Naive B cell (primary cell): Measurements from ENCODE around the gene CHST5. TPM values are rescaled to one million over a fixed set of nuclear protein-coding genes. Genes with fewer than 3 reads are reported as not detected.

ENCODE experiments used
- ATAC-seq, 2 donors: fragments of 150-1000 bp; cut with Tn5 transposase; 2 replicates each; pipeline ENCODE4 v1.10.0; 2021; ENCODE audit warnings: low read depth in 2 of 2, mild to moderate bottlenecking in 2 of 2, moderate library complexity in 2 of 2
- DNase-seq: peaks from one replicate; pipeline ENCODE4 v3.0.0; 2022
- H3K27ac Mint-ChIP-seq, 6 donors: one replicate each; pipeline ENCODE4 v1.8.0; 2020 to 2022; ENCODE audit warnings: mild to moderate bottlenecking in 6 of 6, mixed read lengths in 6 of 6, moderate library complexity in 5 of 6, inconsistent platforms in 2 of 6
- H3K27me3 Mint-ChIP-seq, 3 donors: one replicate each; pipeline ENCODE4 v1.8.0; 2021 to 2022; ENCODE audit warnings: mixed read lengths in 3 of 3, mild to moderate bottlenecking in 1 of 3
- H3K36me3 Mint-ChIP-seq, 2 donors: one replicate each; pipeline ENCODE4 v1.8.0; 2020 to 2022; ENCODE audit warnings: mixed read lengths in 2 of 2, inconsistent platforms in 1 of 2, mild to moderate bottlenecking in 1 of 2
- H3K4me1 Mint-ChIP-seq, 3 donors: one replicate each; pipeline ENCODE4 v1.8.0; 2020 to 2022; ENCODE audit warnings: mixed read lengths in 3 of 3, inconsistent platforms in 1 of 3, mild to moderate bottlenecking in 1 of 3, moderate library complexity in 1 of 3
- H3K4me3 Mint-ChIP-seq, 8 donors: one replicate each; pipeline ENCODE4 v1.8.0; 2020 to 2022; ENCODE audit warnings: mild to moderate bottlenecking in 8 of 8, mixed read lengths in 8 of 8, moderate library complexity in 8 of 8, inconsistent platforms in 2 of 8
- H3K9me3 Mint-ChIP-seq, 7 donors: one replicate each; pipeline ENCODE4 v1.8.0; 2020 to 2022; ENCODE audit warnings: mixed read lengths in 7 of 7, mild to moderate bottlenecking in 5 of 7, inconsistent platforms in 2 of 7, moderate library complexity in 1 of 7
- polyA plus RNA-seq, 6 donors: library from polyadenylated mRNA; unstranded; fragments of 300-500 nt; fragmentation: Illumina TruSeq; gene quantifications; one replicate each; pipeline ENCODE4 v1.2.3, GENCODE V29; 2021; ENCODE audit warnings: low read depth in 6 of 6

Gene CHST5
- not detected for polyA plus RNA-seq

DNA sequence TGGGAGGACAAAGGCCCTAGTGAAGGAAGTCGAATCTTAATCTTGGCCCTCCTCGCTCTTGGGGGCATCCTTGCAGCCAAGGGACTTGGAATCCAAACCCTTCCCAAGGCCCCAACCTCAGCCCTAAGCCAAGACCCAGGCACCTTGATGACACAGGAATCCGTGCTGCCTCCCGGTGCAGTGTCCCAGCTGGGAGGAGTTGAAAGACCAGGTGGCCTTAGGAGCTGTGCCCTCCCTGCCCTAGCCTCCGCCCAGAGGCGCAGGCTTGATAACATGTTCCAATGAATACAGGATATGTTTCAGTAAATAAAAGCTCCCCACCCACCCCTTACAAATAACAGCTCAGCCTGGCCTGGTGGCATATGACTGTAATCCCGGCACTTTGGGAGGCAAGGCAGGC, at the start of gene CHST5:
TSS of gene CHST5 (minus strand) at position 208 of the 400 bp plus-strand sequence. CDS start 5,724 bp downstream, outside the sequence.
- H3K27me3 Mint-ChIP-seq = peaks cover 0 to 6% (median 0%) of the 10 kb centered on the region in 3 donors
- DNase-seq (no peak), ATAC-seq (no peak)
- no peaks in the 10 kb centered on the region for H3K9me3 Mint-ChIP-seq
- no peaks in the 10 kb centered on the region for H3K4me1 Mint-ChIP-seq
- H3K27ac Mint-ChIP-seq = peak within 1 kb of the TSS in 1 of 6 donors; percentile 26
- no peak within 1 kb of the TSS for H3K4me3 Mint-ChIP-seq
- H3K36me3 Mint-ChIP-seq = no peaks in the 10 kb centered on the region

DNA sequence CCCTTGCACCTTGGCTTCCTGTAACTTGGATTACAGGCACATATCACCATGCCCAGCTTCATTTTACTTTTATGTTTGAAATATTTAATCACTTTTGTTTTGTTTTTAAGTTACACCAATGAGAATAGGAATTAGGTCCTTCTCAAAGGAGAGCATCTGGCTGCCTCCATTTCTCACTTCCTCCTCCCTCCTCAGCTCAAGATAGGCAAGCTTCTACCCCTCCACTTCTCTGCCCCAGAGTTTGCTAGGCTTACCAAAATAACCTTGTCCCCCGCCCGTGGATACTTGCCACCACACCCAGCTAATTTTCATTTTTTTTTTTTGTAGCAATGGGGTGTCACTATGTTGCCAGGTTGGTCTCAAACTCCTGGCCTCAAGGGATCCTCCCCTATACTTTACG, 48.2 kb upstream of the CHST5 start:
- peak; percentile 95 to 98 for ATAC-seq
- Mint-ChIP-seq H3K4me3 (peak overlapping the region in 7 of 8 donors; percentile 29 to 79 (median 62)), H3K4me1 (peaks cover 22 to 47% (median 23%) of the 10 kb centered on the region in 3 donors), H3K36me3 (peaks cover under 1 to 1% of the 10 kb centered on the region in 2 donors), H3K27ac (peak overlapping the region; percentile 18 to 97 (median 76)), H3K9me3 (no peaks in the 10 kb centered on the region), H3K27me3 (no peaks in the 10 kb centered on the region)
- peak; percentile 30 for DNase-seq

DNA sequence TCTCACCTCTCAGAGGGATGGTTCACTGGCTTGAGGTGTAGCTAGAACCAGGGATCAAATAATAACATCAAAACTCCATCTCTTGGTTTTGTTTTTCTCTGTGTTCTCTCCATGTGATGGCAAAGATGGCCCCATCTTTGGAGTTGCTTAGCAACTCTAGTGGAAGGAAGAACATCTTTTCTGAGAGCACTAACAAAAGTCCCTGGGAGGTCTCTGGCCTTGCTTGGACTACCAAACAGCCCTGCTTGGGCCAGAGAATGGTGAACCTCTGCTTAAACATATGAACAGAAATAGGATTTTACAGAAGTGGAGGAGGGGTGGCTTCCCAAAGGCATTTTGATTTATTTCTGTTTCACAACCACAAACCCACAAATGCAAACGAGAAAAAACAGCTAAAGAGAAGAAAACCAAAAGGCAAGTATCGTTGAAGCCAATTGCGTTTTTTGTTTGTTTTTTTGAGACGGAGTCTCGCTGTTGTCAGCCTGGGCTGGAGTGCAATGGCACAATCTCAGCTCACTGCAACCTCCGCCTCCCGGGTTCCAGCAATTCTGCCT, 43.5 kb upstream of the CHST5 start:
- no peak for ATAC-seq
- H3K36me3 Mint-ChIP-seq = peaks cover 8 to 24% of the 10 kb centered on the region in 2 donors
- H3K4me1 Mint-ChIP-seq = peaks cover 22 to 38% (median 22%) of the 10 kb centered on the region in 3 donors
- no peaks in the 10 kb centered on the region for H3K27me3 Mint-ChIP-seq
- H3K27ac Mint-ChIP-seq = peak overlapping the region in 3 of 6 donors; percentile 45 to 56 (median 49)
- H3K9me3 Mint-ChIP-seq = no peaks in the 10 kb centered on the region
- DNase-seq = no peak
- no peak overlapping the region for H3K4me3 Mint-ChIP-seq

DNA sequence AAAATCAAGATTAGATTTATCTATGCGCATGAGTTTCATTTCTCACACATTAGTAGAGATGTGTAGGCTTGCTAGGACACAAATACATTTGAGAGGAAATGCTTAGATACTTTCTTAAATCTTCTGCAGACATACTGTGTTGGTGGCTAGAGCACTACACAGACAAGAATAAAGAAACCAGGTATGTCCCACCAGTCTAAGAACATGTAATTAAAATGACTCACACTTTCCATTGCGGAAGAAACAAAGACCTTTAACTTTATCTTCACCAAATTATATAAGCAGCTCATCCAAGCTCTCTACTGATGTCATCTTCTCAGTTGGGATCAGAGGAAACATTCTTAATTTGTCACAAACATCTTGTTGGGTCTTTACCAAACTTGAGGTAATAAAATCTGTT, 42.8 kb upstream of the CHST5 start:
- H3K36me3 Mint-ChIP-seq = peaks cover 13 to 24% of the 10 kb centered on the region in 2 donors
- no peak for ATAC-seq
- H3K27ac Mint-ChIP-seq = peak overlapping the region in 3 of 6 donors; percentile 16 to 53 (median 45)
- no peaks in the 10 kb centered on the region for H3K9me3 Mint-ChIP-seq
- H3K4me3 Mint-ChIP-seq = no peak overlapping the region
- peaks cover 20 to 32% (median 21%) of the 10 kb centered on the region in 3 donors for H3K4me1 Mint-ChIP-seq
- no peaks in the 10 kb centered on the region for H3K27me3 Mint-ChIP-seq
- DNase-seq = no peak

DNA sequence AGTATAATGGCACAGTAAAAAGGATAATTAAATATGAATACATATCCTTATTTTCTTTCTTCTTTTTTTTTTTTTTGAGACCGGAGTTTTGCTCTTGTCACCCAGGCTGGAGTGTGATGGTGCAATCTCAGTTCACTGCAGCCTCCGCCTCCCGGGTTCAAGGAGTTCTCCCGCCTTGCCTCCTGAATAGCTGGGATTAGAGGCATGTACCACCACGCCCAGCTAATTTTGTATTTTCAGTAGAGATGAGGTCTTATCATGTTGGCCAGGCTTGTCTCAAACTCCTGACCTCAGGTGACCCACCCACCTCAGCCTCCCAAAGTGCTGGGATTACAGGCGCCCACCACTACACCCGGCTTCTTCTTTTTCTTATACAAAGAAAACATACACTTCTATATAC, 42.3 kb upstream of the CHST5 start:
- Mint-ChIP-seq H3K4me3 (no peak overlapping the region), H3K4me1 (peaks cover 18 to 31% (median 20%) of the 10 kb centered on the region in 3 donors), H3K27ac (peak overlapping the region in 2 of 6 donors; percentile 30 to 45), H3K27me3 (no peaks in the 10 kb centered on the region), H3K9me3 (no peaks in the 10 kb centered on the region), H3K36me3 (peaks cover 18 to 24% of the 10 kb centered on the region in 2 donors)
- no peak for ATAC-seq
- no peak for DNase-seq

DNA sequence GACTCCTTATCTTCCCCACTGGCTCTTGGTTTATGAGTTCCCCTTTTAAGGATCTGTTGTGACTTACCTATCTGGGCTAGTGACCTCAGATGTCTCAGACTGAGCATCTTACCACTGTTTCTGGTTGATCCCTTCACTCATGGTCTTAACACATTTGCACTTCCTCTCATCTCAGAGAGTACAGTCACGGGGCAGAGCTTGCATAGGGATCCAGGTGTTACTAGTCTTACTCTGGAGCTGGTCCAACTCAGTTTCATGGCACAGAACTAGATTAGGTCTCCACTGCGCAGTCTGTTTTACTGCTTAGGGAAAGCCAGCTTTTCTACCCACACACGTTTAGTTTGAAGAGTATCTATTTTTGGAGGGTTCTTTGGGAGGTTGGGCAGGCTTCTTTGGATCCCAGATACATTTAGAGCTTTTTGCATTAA, 40.5 kb upstream of the CHST5 start:
- peak in 1 of 2 donors; percentile 39 for ATAC-seq
- Mint-ChIP-seq H3K4me3 (no peak overlapping the region), H3K4me1 (peaks cover 17 to 39% (median 26%) of the 10 kb centered on the region in 3 donors), H3K9me3 (no peaks in the 10 kb centered on the region), H3K27ac (peak overlapping the region in 3 of 6 donors; percentile 29 to 63 (median 42)), H3K36me3 (peaks cover 21 to 24% of the 10 kb centered on the region in 2 donors), H3K27me3 (no peaks in the 10 kb centered on the region)
- DNase-seq = no peak

DNA sequence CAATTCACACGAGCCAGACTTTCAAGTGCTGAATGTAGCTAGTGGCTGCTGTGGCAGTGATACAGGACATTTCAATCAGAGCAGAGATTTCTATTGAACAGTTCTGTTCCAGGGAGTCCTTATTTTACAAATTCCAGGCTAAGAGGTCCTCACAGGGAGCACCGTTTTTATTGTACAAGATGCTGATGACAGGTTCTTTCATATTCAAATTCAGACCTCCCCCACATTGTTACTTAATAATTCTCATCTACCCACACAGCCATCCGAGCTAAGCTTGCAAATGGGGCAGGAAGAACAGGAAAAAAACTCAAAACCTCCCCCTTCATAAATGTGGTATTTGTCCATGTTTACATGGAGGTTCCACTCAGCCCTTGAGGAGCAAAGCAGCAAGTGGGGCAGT, 40.0 kb upstream of the CHST5 start:
- DNase-seq (no peak), ATAC-seq (no peak)
- peaks cover 17 to 41% (median 26%) of the 10 kb centered on the region in 3 donors for H3K4me1 Mint-ChIP-seq
- H3K9me3 Mint-ChIP-seq = no peaks in the 10 kb centered on the region
- no peaks in the 10 kb centered on the region for H3K27me3 Mint-ChIP-seq
- H3K27ac Mint-ChIP-seq = peak overlapping the region in 3 of 6 donors; percentile 23 to 63 (median 42)
- peak overlapping the region in 1 of 8 donors; percentile 59 for H3K4me3 Mint-ChIP-seq
- H3K36me3 Mint-ChIP-seq = peaks cover 21 to 24% of the 10 kb centered on the region in 2 donors

DNA sequence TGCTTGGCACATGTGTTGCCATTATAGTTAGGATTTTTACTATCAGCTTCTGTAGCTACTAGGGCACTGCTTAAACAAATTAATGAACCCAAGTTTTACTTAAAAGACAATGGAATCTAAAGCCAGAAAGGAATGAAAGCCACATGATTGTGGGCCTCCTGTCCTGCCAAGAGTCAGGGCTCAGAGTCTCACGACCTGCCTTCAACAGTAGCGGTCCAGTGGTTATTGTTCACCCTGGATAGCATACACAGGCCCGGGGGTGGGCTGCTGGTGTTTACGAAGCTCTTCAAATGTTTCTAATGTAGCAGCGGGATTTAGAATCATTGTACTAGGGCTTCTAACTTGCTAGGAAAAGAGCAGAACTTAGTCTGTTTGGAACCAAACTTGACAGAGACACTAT, 38.0 kb upstream of the CHST5 start:
- ATAC-seq (no peak), DNase-seq (no peak)
- peaks cover 31 to 46% (median 33%) of the 10 kb centered on the region in 3 donors for H3K4me1 Mint-ChIP-seq
- peak overlapping the region in 3 of 6 donors; percentile 12 to 98 (median 38) for H3K27ac Mint-ChIP-seq
- H3K9me3 Mint-ChIP-seq = no peaks in the 10 kb centered on the region
- H3K27me3 Mint-ChIP-seq = no peaks in the 10 kb centered on the region
- peaks cover 18 to 27% of the 10 kb centered on the region in 2 donors for H3K36me3 Mint-ChIP-seq
- no peak overlapping the region for H3K4me3 Mint-ChIP-seq

DNA sequence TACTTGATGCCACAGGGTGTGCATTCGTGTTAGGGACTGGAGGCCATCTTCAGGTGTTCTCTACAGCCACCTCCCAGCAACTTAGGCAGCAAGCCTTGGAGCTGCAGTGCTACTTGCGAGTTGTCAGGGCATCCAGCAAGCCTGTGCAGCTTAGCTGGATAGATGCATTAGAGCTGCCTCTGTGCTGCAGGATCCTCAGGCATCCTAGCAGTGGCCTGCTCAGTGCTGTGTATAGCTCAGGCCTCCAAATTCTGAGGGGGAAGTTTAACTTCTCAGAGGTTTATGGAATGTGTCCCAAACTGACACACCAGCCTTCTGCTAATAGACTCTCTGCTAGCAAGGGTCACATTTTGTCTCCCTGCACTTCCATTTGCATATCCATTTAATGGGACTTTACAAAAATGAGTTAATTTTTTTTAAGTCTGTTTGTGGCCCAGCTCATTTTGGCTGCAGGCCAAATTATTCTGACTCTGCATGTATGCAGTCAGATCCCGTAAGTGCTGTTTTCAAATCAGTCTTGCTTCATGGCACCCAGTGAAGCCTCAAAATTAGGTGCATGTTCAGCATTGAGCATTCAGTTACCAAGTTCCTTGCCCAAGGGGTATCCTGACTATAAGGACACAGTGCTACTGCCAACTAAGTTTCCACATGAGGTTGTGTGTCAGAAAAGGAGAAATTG, 37.1 kb upstream of the CHST5 start:
- H3K36me3 Mint-ChIP-seq = peaks cover 13 to 22% of the 10 kb centered on the region in 2 donors
- ATAC-seq (no peak), DNase-seq (no peak)
- peak overlapping the region in 1 of 8 donors; percentile 66 for H3K4me3 Mint-ChIP-seq
- H3K27me3 Mint-ChIP-seq = no peaks in the 10 kb centered on the region
- peak overlapping the region in 4 of 6 donors; percentile 3 to 98 (median 62) for H3K27ac Mint-ChIP-seq
- no peaks in the 10 kb centered on the region for H3K9me3 Mint-ChIP-seq
- peaks cover 26 to 49% (median 39%) of the 10 kb centered on the region in 3 donors for H3K4me1 Mint-ChIP-seq

DNA sequence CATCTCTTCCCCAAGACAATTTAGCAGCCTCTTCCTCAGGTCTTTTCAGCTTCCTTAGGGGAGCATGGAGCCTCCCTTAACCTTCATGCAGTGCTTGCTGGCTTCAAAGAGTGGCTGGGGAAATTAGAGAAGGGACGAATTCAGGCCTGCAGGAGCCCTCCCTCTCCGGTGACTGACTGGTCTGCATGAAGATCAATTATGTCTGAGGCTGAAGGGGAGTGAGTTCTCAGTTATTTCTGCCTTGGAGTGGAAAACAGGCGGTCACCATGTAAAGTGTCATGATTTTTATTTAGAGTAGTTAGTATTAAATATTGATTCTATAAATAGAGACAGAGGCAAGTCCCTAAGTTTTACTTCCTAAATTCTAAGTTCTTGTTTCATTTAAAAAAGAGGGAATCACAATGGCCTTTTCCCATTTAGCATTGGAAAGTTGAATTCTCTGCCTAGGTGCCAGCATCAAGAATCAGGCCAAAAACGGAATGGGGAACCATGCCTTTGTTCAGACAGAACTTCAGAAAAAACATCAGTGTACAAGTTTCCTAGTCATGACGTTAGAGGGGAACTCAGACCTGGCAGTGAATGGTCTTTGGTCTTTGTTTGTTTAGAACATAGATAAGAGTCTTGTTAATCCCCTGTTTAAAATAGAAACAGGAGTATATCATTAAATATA, 34.6 kb upstream of the CHST5 start:
- peak; percentile 53 for DNase-seq
- ATAC-seq = peak; percentile 52 to 57
- Mint-ChIP-seq H3K36me3 (peaks cover 5 to 13% of the 10 kb centered on the region in 2 donors), H3K4me1 (peaks cover 35 to 58% (median 44%) of the 10 kb centered on the region in 3 donors), H3K4me3 (peak overlapping the region; percentile 10 to 85 (median 60)), H3K27ac (peak overlapping the region; percentile 92 to 98 (median 95)), H3K27me3 (no peaks in the 10 kb centered on the region), H3K9me3 (no peaks in the 10 kb centered on the region)

DNA sequence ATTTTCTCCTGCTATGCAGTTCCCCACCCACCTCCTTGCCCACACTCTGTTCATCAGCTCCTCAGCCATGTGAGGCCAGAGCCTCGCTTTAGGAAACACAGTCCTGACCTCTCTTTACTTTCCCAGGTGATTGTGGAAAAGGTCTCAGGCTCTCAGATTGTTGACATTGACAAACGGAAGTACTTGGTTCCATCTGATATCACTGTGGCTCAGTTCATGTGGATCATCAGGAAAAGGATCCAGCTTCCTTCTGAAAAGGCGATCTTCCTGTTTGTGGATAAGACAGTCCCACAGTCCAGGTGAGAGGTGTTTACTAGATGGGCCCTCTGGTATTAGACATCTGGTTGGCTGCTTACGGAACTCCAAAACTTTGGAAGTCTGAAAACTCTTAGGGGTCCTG, 32.0 kb upstream of the CHST5 start:
- H3K27ac Mint-ChIP-seq = peak overlapping the region in 3 of 6 donors; percentile 56 to 98 (median 69)
- no peak for ATAC-seq
- DNase-seq = no peak
- peaks cover 35 to 69% (median 53%) of the 10 kb centered on the region in 3 donors for H3K4me1 Mint-ChIP-seq
- H3K9me3 Mint-ChIP-seq = no peaks in the 10 kb centered on the region
- H3K36me3 Mint-ChIP-seq = peaks cover under 1 to 5% of the 10 kb centered on the region in 2 donors
- peak overlapping the region in 7 of 8 donors; percentile 41 to 100 (median 87) for H3K4me3 Mint-ChIP-seq
- H3K27me3 Mint-ChIP-seq = peaks cover 0 to 7% (median 6%) of the 10 kb centered on the region in 3 donors

DNA sequence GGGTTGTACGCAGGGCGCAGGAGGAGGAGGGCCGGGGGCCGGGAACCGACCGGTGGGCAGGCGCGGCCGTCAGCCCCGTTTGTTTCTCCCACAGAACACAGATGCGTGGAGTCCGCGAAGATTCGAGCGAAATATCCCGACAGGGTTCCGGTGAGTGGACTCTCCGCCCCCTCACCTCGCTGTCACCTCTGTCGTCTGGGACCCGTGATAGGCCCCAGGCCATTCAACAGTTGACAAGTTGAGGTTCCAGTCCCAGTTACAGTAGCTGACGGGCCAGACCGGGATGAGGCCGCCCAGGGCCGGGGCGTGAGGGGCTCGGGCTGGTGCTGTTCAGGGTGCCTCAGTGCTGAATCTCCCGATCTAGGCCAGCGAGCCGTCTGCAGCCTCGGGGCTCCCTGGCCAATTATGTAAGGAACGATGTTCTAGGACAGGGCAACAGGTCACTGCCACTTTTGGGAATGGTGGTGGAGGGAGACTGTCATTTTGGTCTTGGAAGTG, 30.9 kb upstream of the CHST5 start:
- H3K27me3 Mint-ChIP-seq = peaks cover 0 to 14% (median 10%) of the 10 kb centered on the region in 3 donors
- peak overlapping the region; percentile 80 to 100 (median 94) for H3K4me3 Mint-ChIP-seq
- H3K9me3 Mint-ChIP-seq = no peaks in the 10 kb centered on the region
- peak overlapping the region; percentile 49 to 98 (median 84) for H3K27ac Mint-ChIP-seq
- ATAC-seq (no peak), DNase-seq (no peak)
- peaks cover 0 to 5% of the 10 kb centered on the region in 2 donors for H3K36me3 Mint-ChIP-seq
- H3K4me1 Mint-ChIP-seq = peaks cover 35 to 58% (median 48%) of the 10 kb centered on the region in 3 donors
